ENCODE results near the gene TSSK6.

The TSSK6 gene

GRCh38 chr19:19531951-19532805 is 16.8 kb upstream of the TSSK6 start:
- intact Hi-C loops (cut with DNase I; ENCODE audit: low total_unique reads): loop anchor here (5.0 to 10.0 kb wide), 2 partner anchors 110 to 423 kb away; partner anchors contain the start of gene GMIP
- peak; percentile 90 to 96 for TF ChIP-seq CTCF (IDR thresholded peaks at IDR 0.05)
- peak; percentile 82 to 88 for DNase-seq
- no peak overlapping the region for H3K27ac ChIP-seq
- no peaks in the 10 kb centered on the region for H3K9me3 ChIP-seq
- H3K4me1 ChIP-seq: peaks cover 0 to 17% (median 13%) of the 10 kb centered on the region in 4 donors
- H3K36me3 ChIP-seq: peaks cover 7 to 40% (median 9%) of the 10 kb centered on the region in 3 donors
- no peak overlapping the region for H3K4me3 ChIP-seq
- peaks cover 0 to 1% of the 10 kb centered on the region in 2 donors for H3K27me3 ChIP-seq

DNA sequence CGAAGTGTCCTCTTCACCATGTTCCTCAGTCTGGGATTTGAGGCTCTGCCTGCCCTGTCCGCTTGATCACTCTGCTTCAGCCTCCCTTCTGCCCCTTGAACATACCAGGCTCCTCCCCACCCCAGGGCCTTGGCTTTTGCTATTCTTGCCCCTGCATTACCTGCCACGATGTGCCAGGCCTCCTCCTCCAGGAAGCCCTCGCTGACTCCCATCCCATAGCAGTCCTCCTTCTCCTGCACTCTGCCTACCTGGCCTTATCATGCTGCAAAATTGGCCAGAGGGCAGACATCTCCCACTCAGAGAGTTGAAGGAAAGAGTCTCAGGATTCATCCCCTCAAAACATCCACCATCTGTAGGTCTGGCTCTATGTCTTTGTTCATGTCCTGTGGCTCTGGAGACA is 15.5 kb upstream of the TSSK6 start:
- no peaks in the 10 kb centered on the region for H3K9me3 ChIP-seq
- H3K27ac ChIP-seq: no peak overlapping the region
- H3K36me3 ChIP-seq: peaks cover 14 to 53% (median 17%) of the 10 kb centered on the region in 3 donors
- DNase-seq: no peak
- intact Hi-C loops (cut with DNase I; ENCODE audit: low total_unique reads): loop anchor here (5.0 to 10.0 kb wide), 2 partner anchors 111 to 424 kb away; partner anchors contain the start of gene GMIP
- peaks cover 0 to 17% (median 11%) of the 10 kb centered on the region in 4 donors for H3K4me1 ChIP-seq
- H3K4me3 ChIP-seq: no peak overlapping the region
- no peaks in the 10 kb centered on the region for H3K27me3 ChIP-seq
- TF ChIP-seq CTCF (IDR thresholded peaks at IDR 0.05): no peak

DNA sequence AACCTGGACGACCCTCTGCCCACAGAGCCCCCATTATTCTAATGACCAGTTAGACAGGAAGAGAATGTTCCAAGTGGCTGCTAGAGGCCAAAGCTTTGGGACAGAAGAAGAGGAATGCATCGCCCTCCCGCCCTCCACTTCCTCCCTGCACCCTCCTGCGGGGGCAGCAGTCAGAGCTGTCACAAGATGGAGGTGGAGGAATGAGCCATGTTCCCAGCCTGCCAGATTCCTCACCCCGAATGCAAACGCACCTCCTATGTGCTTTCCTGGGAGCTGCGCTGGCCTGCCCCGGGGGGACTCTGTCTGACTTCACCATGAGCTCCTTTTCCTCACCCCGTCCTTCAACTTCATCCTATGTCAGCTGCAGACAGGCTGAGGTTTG is 15.1 kb upstream of the TSSK6 start:
- intact Hi-C loops (cut with DNase I; ENCODE audit: low total_unique reads): loop anchor here (5.0 to 10.0 kb wide), 2 partner anchors 112 to 424 kb away; partner anchors contain the start of gene GMIP
- no peak overlapping the region for H3K4me3 ChIP-seq
- H3K27me3 ChIP-seq: no peaks in the 10 kb centered on the region
- no peaks in the 10 kb centered on the region for H3K9me3 ChIP-seq
- peaks cover 14 to 53% (median 21%) of the 10 kb centered on the region in 3 donors for H3K36me3 ChIP-seq
- peaks cover 0 to 17% (median 11%) of the 10 kb centered on the region in 4 donors for H3K4me1 ChIP-seq
- TF ChIP-seq CTCF (IDR thresholded peaks at IDR 0.05): no peak
- no peak for DNase-seq
- H3K27ac ChIP-seq: no peak overlapping the region

DNA sequence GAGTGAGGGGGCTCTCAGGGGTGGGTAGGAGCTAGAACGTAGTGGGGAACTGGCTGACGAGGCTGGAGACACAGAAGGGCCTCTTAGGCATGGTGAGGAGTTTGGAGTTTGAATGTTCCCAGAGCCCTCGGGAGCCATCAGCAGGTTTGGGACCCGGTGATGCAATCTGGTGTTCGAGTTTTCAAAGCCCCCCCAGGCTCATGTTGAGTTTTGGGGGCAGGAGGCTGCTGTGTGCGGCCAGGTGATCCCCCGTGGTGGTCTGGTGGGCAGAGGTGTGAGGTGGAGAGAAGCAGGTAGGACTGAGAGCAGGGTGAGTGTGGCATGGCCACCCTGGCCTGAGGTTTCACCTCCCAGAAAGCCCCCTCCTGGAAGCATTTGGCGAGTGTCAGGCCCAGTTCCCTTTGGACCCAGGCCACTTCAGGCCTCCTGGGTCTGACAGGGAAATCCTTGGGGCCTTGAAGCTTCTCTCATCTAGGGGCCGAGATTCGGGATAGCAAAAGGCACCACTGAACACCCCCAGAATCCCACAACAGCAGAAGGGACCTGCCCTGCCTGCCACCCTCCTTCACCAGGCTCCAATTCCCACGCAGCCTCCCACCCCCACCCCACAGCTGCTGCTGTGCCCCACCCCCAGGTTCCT is 14.6 kb upstream of the TSSK6 start:
- intact Hi-C loops (cut with DNase I; ENCODE audit: low total_unique reads): loop anchor here (5.0 to 10.0 kb wide), 2 partner anchors 112 to 425 kb away; partner anchors contain the start of gene GMIP
- no peak overlapping the region for H3K4me3 ChIP-seq
- H3K27ac ChIP-seq: no peak overlapping the region
- H3K36me3 ChIP-seq: peaks cover 14 to 55% (median 21%) of the 10 kb centered on the region in 3 donors
- H3K9me3 ChIP-seq: no peaks in the 10 kb centered on the region
- no peak for TF ChIP-seq CTCF (IDR thresholded peaks at IDR 0.05)
- H3K27me3 ChIP-seq: no peaks in the 10 kb centered on the region
- H3K4me1 ChIP-seq: peaks cover 0 to 17% (median 11%) of the 10 kb centered on the region in 4 donors
- no peak for DNase-seq

DNA sequence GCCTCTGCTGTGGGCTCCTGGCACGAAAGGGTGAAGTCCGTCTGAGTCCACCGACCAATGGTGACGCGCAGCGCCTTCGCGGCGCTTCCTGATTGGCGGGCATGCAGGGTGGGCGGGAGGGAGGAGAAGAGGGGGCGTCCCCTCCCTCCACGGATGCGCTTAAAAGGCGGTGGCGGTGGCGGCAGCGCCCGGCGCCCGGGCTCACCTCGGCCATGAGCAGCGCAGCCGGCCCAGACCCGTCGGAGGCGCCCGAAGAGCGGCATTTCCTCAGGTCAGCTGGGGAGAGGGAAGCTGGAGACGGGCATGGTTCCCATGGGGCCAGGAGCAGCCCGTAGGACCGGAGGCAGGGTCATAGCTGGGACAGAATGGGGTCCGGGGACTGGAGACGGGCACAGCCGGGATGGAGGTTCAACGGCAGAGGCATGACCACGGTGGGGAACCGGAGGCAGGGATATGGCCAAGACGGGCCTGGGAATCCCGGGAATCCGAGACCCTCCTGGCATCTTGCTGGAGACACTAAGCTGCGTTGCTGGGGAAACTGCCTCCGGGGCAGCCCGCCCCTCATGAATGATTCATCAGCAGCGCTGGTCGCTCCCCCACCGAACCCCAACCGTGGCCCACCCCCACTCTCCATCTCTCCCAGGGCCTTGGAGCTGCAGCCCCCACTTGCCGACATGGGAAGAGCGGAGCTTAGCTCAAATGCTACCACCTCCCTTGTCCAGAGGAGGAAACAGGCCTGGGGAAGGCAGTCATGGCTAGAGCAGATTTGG is 13.6 kb upstream of the TSSK6 start, which contains the start of gene YJEFN3:
YJEFN3 (plus strand) TSS at position 191 of the 770 bp plus-strand sequence; CDS start at position 213, 22 bp downstream.
- no peak for DNase-seq
- Histone ChIP-seq H3K27ac (no peak within 1 kb of the TSS), H3K36me3 (peaks cover 18 to 64% (median 21%) of the 10 kb centered on the region in 3 donors), H3K9me3 (no peaks in the 10 kb centered on the region), H3K4me3 (no peak within 1 kb of the TSS), H3K27me3 (no peaks in the 10 kb centered on the region), H3K4me1 (peaks cover 0 to 17% (median 11%) of the 10 kb centered on the region in 4 donors)
- TF ChIP-seq CTCF (IDR thresholded peaks at IDR 0.05): no peak
- intact Hi-C loops (cut with DNase I; ENCODE audit: low total_unique reads): no loop called here
